ENCODE data around the gene SERP2. TPM values are rescaled to one million over a fixed set of nuclear protein-coding genes. Genes with fewer than 3 reads are reported as not detected.

Gene SERP2
- total and polyA plus RNA-seq, 2 of the 8 experiments (the other 6 are each of a cell fraction or from before 2014, with no cell fraction given), result 2.0 to 2.3 TPM

- no peak for TF ChIP-seq RNF2 (IDR thresholded peaks at IDR 0.05; ENCODE audit: borderline replicate concordance, low read depth, low read length, missing control alignments, poor library complexity, severe bottlenecking)
Measured at GRCh38 chr13:44352202-44352601, 21.4 kb upstream of the SERP2 start (continued).
